ENCODE data around the gene CHSY3.

- TF ChIP-seq CTCF (IDR thresholded peaks at IDR 0.05), result no peak
- no peak for TF ChIP-seq POLR2A (IDR thresholded peaks at IDR 0.05)
Observed at GRCh38 chr5:130037905-130038304, 133.6 kb downstream of the CHSY3 start.
